SU-DHL-6 (cell line): Measurements from ENCODE around the gene PODN.

Experiments
- H2AFZ ChIP-seq: fragments of 200-600 bp; sonication (generic); 2 replicates; pipeline ENCODE4 v1.6.1; 2014; ENCODE audit warnings: low read depth, mild to moderate bottlenecking, moderate library complexity, mixed read lengths, antibody characterized with exemption, low read length; ENCODE audit not compliant: severe bottlenecking
- H3F3A ChIP-seq: fragments of 200-600 bp; shearing (Covaris generic); 2 replicates; pipeline ENCODE4 v1.6.0; 2016; ENCODE audit warnings: antibody characterized with exemption, mild to moderate bottlenecking; ENCODE audit not compliant: insufficient read depth
- H3K27ac ChIP-seq: fragments of 200-600 bp; sonication (generic); 2 replicates; pipeline ENCODE4 v1.5.1; 2016; ENCODE audit warnings: low read depth, mild to moderate bottlenecking, low read length, moderate library complexity, mixed read lengths
- H3K27me3 ChIP-seq: fragments of 200-600 bp; sonication (generic), shearing (Covaris generic); 2 replicates; pipeline ENCODE4 v1.6.0; 2014; ENCODE audit warnings: mild to moderate bottlenecking, low read length
- H3K36me3 ChIP-seq: fragments of 200-600 bp; sonication (generic); 2 replicates; pipeline ENCODE4 v1.6.1; 2014; ENCODE audit warnings: mild to moderate bottlenecking, low read length, mixed read lengths
- H3K4me2 ChIP-seq: fragments of 300-600, 200-600 bp; shearing (Covaris generic), sonication (generic); 2 replicates; pipeline ENCODE4 v1.6.0; 2014; ENCODE audit warnings: low read length, low read depth, mild to moderate bottlenecking; ENCODE audit not compliant: poor library complexity, severe bottlenecking
- H3K4me3 ChIP-seq: fragments of 200-600 bp; sonication (generic); 2 replicates; pipeline ENCODE4 v1.5.1; 2014; ENCODE audit warnings: antibody characterized with exemption, low read length, mild to moderate bottlenecking, mixed read lengths; ENCODE audit not compliant: insufficient read depth, poor library complexity, severe bottlenecking
- H3K79me2 ChIP-seq: fragments of 200-600 bp; sonication (generic); 2 replicates; pipeline ENCODE4 v1.6.1; 2014; ENCODE audit warnings: mild to moderate bottlenecking, low read length, moderate library complexity; ENCODE audit not compliant: insufficient read depth
- H3K9ac ChIP-seq: fragments of 200-600 bp; sonication (generic); 2 replicates; pipeline ENCODE4 v1.7.0; 2014; ENCODE audit warnings: mild to moderate bottlenecking, low read length
- H3K9me2 ChIP-seq: fragments of 200-600 bp; sonication (generic); replicated peaks from 2 replicates; pipeline ENCODE4 v1.6.1; 2014; ENCODE audit warnings: low read length; ENCODE audit not compliant: insufficient read depth
- H3K9me3 ChIP-seq: fragments of 200-600 bp; sonication (generic); 2 replicates; pipeline ENCODE4 v1.6.1; 2014; ENCODE audit warnings: low read length, mixed read lengths; ENCODE audit not compliant: insufficient read depth
- H4K20me1 ChIP-seq: fragments of 200-600 bp; sonication (generic); 2 replicates; pipeline ENCODE4 v1.6.1; 2014; ENCODE audit warnings: low read depth, mild to moderate bottlenecking, antibody characterized with exemption, low read length, moderate library complexity, mixed read lengths
- EZH2phosphoT487 ChIP-seq: fragments of 200-600 bp; sonication (generic), shearing (Covaris generic); conservative IDR thresholded peaks from 2 replicates; pipeline ENCODE4 v1.6.1; 2018; ENCODE audit warnings: mild to moderate bottlenecking, antibody characterized with exemption, low read length, moderate library complexity, mixed read lengths
- TF ChIP-seq, protein P1 (sequence below): fragments of 200-600 bp; sonication (generic); IDR thresholded peaks from one replicate; pipeline ENCODE4 v1.5.1; 2017; ENCODE audit warnings: antibody characterized with exemption, mild to moderate bottlenecking, low read length, moderate library complexity; ENCODE audit not compliant: insufficient read depth, poor library complexity, severe bottlenecking

The PODN gene

DNA sequence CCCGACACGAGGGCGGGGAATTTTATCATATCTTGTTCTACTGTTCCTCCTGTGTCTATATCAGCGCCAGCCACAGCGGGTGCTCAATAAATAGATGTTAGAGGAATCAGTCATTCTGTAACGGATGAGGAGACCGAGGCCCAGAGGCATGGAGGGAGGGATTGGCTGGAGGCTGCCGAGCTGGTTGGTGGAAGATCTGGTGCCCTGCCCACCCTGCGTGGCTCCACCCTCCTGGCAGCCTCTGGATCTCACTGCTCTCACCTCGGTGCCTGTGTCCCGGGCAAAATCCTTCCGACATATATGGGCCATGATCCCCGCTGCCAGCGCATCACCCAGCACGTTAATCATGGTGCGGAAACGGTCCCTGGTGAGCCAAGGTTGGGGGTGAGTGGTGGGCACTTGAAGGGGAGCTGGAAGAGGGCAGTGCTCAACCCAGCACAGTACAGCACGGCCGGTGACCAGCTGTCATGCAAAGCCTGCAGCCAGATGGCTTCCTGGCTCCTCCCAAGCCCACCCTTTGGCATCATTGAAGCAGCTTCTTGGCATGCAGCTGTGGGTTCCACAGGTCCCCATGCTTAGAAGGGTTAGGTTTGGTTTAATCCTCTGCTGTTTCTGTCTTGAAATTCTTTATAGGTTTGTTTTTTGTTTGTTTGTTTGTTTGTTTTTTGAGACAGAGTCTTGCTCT lies 26.7 kb downstream of the PODN start:
- H3K9me3 ChIP-seq, result no peaks in the 10 kb centered on the region
- no peak overlapping the region for H3K4me3 ChIP-seq
- no peak overlapping the region for H3K27ac ChIP-seq
- no peak overlapping the region for H3K9ac ChIP-seq
- H3K36me3 ChIP-seq, result no peaks in the 10 kb centered on the region
- no peaks in the 10 kb centered on the region for H3F3A ChIP-seq
- no peak overlapping the region for H3K4me2 ChIP-seq
- H3K9me2 ChIP-seq, result no peaks in the 10 kb centered on the region
- H4K20me1 ChIP-seq, result no peaks in the 10 kb centered on the region
- no peak overlapping the region for H2AFZ ChIP-seq
- H3K27me3 ChIP-seq, result no peaks in the 10 kb centered on the region
- no peaks in the 10 kb centered on the region for H3K79me2 ChIP-seq
- TF ChIP-seq EZH2phosphoT487, result no peak

DNA sequence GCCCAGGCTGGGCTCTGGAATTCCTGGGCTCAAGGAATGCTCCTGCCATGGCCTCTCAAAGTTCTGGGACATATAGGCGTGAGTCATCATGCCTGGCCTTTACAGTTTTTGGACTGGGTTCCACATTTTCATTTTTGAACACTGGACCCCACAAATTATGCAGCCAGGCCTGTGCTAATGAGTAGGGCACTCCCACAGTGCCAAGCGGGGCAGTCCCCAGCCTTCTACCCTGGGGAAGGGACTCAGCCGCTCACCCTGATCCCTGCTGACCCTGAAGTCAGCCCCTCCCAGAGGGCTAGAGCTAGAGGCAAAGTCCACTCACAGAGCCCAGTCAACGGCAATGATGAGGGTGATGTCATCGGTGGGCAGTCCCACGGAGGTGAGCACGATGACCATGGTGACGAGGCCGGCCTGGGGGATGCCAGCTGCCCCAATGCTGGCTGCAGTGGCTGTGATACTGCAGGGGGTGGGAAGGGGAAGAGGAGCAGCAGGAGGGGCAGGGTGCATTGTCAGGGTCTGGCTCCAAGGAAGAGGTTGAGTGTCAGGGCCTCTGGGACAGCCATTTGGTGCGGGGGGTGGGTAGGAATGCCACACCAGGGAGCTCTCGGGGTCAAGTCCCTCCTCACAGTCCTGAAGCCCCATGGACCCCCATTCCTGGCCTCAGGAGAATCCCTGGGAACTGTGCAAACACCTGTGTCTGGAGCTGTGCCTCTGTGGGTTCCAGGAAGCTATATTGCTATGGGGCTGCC lies 27.6 kb downstream of the PODN start:
- Histone ChIP-seq H3K4me2 (no peak overlapping the region), H3K79me2 (no peaks in the 10 kb centered on the region), H4K20me1 (no peaks in the 10 kb centered on the region), H3K4me3 (no peak overlapping the region), H3K27ac (no peak overlapping the region), H3K9me3 (no peaks in the 10 kb centered on the region), H3K9ac (no peak overlapping the region), H2AFZ (no peak overlapping the region), H3K9me2 (no peaks in the 10 kb centered on the region), H3K36me3 (no peaks in the 10 kb centered on the region), H3K27me3 (no peaks in the 10 kb centered on the region), H3F3A (no peaks in the 10 kb centered on the region)
- TF ChIP-seq, protein P1, sequence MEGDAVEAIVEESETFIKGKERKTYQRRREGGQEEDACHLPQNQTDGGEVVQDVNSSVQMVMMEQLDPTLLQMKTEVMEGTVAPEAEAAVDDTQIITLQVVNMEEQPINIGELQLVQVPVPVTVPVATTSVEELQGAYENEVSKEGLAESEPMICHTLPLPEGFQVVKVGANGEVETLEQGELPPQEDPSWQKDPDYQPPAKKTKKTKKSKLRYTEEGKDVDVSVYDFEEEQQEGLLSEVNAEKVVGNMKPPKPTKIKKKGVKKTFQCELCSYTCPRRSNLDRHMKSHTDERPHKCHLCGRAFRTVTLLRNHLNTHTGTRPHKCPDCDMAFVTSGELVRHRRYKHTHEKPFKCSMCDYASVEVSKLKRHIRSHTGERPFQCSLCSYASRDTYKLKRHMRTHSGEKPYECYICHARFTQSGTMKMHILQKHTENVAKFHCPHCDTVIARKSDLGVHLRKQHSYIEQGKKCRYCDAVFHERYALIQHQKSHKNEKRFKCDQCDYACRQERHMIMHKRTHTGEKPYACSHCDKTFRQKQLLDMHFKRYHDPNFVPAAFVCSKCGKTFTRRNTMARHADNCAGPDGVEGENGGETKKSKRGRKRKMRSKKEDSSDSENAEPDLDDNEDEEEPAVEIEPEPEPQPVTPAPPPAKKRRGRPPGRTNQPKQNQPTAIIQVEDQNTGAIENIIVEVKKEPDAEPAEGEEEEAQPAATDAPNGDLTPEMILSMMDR, result no peak
- no peak for TF ChIP-seq EZH2phosphoT487

DNA sequence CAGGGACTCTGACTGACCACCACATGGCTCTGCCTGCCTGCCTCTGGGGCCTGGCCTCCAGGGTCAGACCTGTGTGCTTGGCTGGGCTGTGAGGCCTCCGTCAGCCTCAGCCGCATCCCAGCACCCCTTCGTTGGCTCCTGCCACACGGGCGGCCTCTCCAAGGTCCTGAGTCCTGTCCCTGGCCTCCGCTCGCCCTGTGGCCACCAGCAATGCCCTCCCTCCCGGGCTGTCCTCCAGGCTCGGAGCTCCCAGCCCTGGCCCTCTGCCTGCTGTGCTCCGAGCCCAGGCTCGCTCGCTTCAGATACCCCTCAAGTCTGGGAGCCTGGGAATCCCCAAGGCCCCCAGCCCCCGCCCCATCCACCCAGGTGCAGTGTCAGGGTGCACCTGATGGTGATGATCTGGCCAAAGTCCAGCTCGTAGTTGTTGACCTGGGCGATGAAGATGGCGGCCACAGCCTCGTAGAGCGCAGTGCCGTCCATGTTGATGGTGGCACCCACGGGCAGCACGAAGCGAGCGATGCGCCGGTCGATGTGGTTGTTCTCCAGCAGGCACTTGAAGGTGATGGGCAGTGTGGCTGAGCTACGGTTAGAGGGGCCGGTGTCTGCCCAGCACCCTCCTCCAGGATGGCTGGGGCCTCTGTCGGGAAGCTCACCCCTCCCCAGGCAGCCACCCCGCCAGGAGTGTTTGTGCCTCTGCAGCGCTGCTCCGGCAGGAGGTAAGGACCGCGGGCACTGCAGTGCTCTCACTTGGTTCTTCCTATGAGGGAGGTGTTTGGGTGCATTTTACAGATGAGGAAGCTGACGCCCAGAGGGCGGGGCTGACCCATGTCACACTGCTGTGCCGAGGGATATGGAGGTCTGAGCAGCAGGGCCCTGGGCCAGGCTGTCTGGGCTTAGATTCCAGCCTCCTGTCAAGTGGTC lies 28.5 kb downstream of the PODN start:
- Histone ChIP-seq H2AFZ (no peak overlapping the region), H3K36me3 (no peaks in the 10 kb centered on the region), H3K79me2 (no peaks in the 10 kb centered on the region), H3K27me3 (no peaks in the 10 kb centered on the region), H3K4me2 (no peak overlapping the region), H3F3A (no peaks in the 10 kb centered on the region), H3K9me3 (no peaks in the 10 kb centered on the region), H3K9me2 (no peaks in the 10 kb centered on the region), H3K9ac (no peak overlapping the region), H3K27ac (no peak overlapping the region), H3K4me3 (no peak overlapping the region), H4K20me1 (no peaks in the 10 kb centered on the region)
- TF ChIP-seq EZH2phosphoT487, result no peak
- TF ChIP-seq, protein P1, result no peak
